PFSK-1 (cell line): ENCODE results near the gene OSTM1.

ENCODE experiments used
- FOXP2 ChIP-seq: optimal IDR thresholded peaks from 2 replicates; pipeline ENCODE3; 2011; ENCODE audit warnings: borderline replicate concordance, control low read depth, inconsistent platforms; ENCODE audit not compliant: insufficient read depth; ENCODE audit errors: extremely low read length, extremely low read depth
- POLR2AphosphoS5 ChIP-seq: IDR thresholded peaks from 2 replicates; pipeline ENCODE4 v1.6.1; 2012; ENCODE audit warnings: low read depth, mild to moderate bottlenecking, control low read depth, low read length, moderate library complexity
- SIN3A ChIP-seq: IDR thresholded peaks from 2 replicates; pipeline ENCODE4 v1.6.1; 2012; ENCODE audit warnings: mild to moderate bottlenecking, low read length, moderate library complexity, borderline replicate concordance; ENCODE audit not compliant: insufficient read depth
- TAF1 ChIP-seq: IDR thresholded peaks from 2 replicates; pipeline ENCODE4 v1.6.1; 2012; ENCODE audit warnings: low read length, control low read depth, borderline replicate concordance; ENCODE audit not compliant: insufficient read depth
- TF ChIP-seq, protein P1 (sequence below), 2 experiments: IDR thresholded peaks; 2 replicates each; pipeline versions ENCODE4 v1.6.1 to v1.8.0; 2011 to 2012; ENCODE audit warnings: low read depth in 2 of 2, low read length in 2 of 2, control low read depth in 1 of 2, inconsistent platforms in 1 of 2, mild to moderate bottlenecking in 1 of 2, moderate library complexity in 1 of 2; ENCODE audit not compliant: insufficient read depth in 1 of 2

The OSTM1 gene

DNA sequence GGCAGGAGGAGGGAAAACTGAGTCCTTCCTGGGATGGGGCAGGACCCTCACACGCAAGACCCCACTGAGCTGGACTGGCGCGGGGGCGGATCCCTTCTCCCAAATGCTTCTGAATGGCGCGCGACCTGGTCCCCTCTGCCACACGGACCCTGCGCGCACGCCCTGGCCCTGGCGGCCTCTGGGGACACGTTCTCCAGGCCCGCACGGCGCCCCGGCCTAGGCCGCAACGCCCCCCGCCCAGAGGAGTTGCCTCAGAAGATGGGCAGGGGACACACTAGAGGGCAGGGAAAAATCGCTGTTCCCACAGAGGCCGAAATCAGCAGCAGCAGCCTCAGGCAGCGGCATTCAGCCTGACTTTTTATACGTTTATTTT is 45.2 kb upstream of the OSTM1 start:
- no peak for TF ChIP-seq TAF1
- TF ChIP-seq, protein P1, sequence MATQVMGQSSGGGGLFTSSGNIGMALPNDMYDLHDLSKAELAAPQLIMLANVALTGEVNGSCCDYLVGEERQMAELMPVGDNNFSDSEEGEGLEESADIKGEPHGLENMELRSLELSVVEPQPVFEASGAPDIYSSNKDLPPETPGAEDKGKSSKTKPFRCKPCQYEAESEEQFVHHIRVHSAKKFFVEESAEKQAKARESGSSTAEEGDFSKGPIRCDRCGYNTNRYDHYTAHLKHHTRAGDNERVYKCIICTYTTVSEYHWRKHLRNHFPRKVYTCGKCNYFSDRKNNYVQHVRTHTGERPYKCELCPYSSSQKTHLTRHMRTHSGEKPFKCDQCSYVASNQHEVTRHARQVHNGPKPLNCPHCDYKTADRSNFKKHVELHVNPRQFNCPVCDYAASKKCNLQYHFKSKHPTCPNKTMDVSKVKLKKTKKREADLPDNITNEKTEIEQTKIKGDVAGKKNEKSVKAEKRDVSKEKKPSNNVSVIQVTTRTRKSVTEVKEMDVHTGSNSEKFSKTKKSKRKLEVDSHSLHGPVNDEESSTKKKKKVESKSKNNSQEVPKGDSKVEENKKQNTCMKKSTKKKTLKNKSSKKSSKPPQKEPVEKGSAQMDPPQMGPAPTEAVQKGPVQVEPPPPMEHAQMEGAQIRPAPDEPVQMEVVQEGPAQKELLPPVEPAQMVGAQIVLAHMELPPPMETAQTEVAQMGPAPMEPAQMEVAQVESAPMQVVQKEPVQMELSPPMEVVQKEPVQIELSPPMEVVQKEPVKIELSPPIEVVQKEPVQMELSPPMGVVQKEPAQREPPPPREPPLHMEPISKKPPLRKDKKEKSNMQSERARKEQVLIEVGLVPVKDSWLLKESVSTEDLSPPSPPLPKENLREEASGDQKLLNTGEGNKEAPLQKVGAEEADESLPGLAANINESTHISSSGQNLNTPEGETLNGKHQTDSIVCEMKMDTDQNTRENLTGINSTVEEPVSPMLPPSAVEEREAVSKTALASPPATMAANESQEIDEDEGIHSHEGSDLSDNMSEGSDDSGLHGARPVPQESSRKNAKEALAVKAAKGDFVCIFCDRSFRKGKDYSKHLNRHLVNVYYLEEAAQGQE (IDR thresholded peaks at IDR 0.05; ENCODE audit: insufficient read depth in 1 of 2, low read depth in 2 of 2, low read length in 2 of 2), result no peak
- TF ChIP-seq FOXP2, result no peak
- TF ChIP-seq POLR2AphosphoS5, result no peak
- no peak for TF ChIP-seq SIN3A

DNA sequence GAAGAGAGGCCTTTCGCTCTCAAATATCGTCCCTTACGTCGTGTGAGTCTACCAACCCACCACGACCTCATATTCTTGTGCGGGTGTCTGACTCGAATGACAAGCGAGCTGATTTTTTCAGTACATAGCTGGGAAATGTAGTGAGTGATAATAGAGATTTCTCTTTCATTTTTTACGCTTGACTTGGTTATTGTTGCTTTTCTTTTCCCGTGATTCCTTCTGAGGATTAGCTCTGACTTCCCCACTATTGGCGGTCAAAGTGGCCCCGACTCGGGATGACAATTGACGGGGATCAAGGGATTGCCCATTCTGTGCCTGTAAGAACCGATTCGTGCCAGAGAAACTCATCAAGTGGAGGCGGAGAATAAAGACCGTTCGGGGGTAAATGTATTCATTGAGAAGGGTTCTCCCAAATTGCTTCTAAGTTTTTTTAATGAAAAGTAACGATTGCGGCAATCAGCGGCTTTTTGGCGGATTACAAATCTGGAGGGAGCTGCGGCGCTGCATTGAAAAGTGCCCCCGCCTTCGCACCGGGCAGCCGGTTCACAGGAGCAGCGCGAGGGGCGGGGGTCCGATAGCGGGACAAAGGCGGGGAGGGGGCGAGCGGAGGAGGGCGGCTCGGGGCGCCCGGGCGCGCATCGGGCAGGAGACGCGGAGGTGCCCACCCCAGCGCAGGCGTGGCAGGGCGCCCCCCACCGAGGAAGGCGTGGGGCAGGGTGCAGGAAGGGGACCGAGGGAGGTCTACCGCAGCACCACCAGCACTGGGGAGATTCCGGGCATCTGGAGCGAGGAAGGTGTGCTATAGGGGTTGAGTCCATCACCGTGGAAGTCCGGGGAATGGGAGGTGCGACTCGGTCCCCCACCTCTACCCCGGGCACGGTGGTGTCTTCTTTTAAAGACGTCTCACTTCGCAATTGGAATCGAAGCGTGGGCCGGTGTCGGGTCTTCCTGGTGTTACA is 44.5 kb upstream of the OSTM1 start:
- no peak for TF ChIP-seq TAF1
- TF ChIP-seq SIN3A, result no peak
- TF ChIP-seq POLR2AphosphoS5, result no peak
- TF ChIP-seq, protein P1 (IDR thresholded peaks at IDR 0.05; ENCODE audit: insufficient read depth in 1 of 2, low read depth in 2 of 2, low read length in 2 of 2), result no peak
- TF ChIP-seq FOXP2, result no peak

DNA sequence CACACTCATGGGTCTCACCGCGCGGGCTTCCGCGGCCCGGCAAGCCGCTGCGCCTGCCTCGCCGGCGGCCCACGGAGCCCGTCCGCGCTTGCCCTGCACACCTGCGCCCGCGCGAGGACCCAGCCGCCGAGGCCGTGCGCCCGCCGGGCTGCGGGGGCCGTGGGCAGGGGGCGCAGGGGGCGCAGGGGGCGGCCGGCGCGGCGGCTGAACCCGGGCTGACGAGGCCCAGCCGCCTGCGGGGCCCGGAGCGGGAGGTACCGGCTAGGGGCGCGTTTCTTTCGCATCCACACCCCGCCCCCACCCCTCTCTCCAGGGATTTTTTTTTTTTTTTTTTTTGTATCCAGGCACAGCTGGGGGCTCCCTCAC is 43.8 kb upstream of the OSTM1 start:
- TF ChIP-seq TAF1 (no peak), FOXP2 (no peak), SIN3A (no peak), POLR2AphosphoS5 (no peak)
- TF ChIP-seq, protein P1 (IDR thresholded peaks at IDR 0.05; ENCODE audit: insufficient read depth in 1 of 2, low read depth in 2 of 2, low read length in 2 of 2), result no peak

DNA sequence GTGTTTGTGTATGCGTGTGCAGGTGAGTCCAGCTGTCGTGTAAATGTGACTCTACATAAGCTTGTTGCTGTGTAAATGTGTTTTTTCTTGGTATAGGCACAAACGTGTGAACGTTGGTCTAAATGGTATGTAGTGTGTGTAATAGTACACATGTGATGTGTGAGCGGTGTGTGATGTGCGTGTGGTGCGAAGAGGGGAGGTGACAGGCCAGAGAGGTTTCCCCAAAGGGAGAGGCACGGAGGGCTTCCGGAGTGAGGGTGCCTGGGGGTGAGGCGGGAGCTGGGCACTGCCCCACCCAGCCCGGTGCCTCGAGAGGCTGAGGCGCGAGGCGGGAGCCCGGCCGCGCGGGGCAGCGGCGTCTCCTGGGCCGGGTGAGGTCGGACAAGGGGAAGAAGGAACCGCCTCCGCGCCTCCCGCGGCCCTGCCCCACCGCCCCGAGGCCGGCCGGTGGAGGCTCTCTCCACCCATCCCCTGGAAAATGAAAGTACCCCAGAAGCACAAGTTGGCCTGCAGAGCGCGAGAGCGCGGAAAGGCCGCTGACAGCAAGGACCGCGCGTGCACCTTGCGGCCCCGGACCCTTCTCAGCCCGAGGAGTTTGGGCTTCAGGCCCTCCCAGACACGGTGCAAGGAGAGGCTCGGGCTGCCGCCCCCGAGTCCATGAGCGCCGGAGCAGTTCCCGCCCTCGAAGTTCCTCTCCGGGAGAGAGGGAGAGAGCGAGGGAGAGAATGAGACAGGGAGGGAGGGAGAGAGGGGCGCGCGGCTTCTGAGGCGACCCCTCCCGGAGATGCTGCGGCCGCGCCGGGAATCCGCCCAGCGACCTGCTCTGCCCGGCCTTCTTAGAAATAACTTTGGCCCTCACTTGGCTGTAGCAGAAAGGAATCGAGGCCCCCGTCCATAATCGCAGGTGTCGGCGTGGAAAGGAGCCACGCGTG is 43.2 kb upstream of the OSTM1 start:
- TF ChIP-seq SIN3A (no peak), FOXP2 (no peak), TAF1 (no peak)
- TF ChIP-seq, protein P1 (IDR thresholded peaks at IDR 0.05; ENCODE audit: insufficient read depth in 1 of 2, low read depth in 2 of 2, low read length in 2 of 2), result no peak
